ENCODE results near the gene ZSCAN9.
A peak's percentile ranks its signal among the peaks of the same experiment; 100 is the strongest.

Gene ZSCAN9

DNA sequence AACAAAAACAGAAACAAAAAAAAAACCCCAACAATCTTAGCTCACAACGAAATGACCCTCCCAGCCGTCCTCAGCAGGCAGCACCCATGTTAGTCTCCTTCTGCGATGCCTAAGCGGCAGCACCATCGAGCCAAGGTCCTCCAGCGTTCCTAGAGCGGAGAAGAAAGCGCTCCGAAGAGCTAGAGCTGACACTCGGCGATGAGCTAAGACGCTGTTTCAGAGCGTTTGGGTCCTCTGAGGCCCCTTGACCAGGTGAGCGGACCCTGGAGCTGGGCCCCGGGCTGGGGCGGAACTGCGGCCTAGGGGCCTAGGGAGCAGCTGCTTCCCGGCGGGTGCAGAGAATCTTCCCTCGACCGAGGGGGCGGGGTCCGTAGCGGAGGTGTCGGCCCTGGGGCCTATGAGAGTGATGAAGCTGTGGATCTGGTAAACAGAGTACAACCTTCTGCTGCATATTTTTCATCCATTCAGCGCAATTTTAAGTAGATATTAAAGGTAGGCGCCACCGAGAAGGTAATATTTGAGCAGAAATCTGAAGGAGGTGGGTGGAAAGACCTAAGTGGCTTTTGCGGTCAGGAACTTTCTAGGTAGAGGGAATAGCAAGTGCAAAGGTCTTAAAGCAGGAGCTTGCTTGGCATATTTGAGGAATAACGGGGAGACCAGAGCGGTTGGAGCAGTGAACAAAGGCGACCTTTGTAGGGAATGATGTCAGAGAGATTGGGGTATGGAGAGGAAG lies 42.1 kb downstream of the ZSCAN9 start, which contains the start of gene ZSCAN26:
ZSCAN26 (plus strand) TSS at position 182 of the 733 bp plus-strand sequence. CDS start 4,777 bp downstream, outside the sequence.
- peak; percentile 93 for DNase-seq (ENCODE audit: low spot score)

DNA sequence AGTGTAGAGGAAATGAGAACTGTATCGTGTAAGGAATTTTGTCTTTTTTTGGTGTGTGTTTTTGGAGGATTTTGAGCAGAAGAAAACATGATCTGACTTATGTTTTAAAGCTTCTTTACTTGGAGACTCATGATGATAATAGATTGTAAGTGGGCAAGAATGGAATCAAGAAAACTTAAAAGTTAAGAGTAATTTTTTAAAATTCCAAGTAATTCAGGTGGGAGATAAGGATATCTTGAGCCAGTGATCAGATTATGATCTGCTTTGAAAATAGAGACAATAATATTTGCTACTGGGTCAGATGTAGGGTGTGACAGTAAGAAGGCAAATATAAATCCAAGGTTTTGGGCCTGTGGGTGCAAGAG lies 42.6 kb downstream of the ZSCAN9 start:
- no peak for DNase-seq (ENCODE audit: low spot score)

DNA sequence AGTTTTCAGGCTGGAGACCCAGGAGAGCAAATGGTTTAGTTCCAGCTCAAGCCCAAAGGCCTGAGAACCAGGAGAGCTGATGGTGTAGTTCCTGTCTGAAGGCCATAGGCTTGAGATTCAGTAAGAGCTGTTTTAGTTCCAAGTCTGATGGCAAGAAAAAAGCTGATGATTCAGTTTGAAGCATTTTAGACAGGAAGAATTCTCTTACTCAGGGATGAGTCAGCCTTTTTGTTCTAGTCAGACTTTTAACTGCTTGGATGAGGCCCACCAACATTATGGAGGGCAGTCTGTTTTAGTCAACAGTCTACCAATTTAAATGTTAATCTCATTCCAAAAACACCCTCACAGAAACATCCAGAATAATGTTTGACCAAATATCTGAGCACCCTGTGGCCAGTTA lies 44.4 kb downstream of the ZSCAN9 start:
- DNase-seq (ENCODE audit: low spot score) = no peak

DNA sequence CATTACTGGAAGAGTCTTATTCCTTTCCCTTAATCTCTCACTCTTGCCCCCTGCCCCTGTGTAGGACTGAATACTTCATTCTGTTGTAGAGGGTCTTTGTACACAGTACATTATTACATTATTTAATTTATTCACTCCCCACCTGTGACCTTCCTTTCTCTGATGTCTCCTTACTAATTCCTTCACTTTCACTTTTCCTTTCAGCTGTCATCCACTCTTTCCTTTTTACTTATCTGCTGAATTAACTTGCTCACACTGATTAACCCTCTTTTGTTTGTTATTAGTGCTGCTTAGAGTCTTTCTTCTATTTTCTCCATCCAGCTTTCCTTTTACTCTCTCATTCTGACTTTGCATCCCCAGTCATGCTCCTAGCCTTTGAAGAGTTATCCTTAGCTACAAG lies 49.8 kb downstream of the ZSCAN9 start:
- no peak for DNase-seq (ENCODE audit: low spot score)

DNA sequence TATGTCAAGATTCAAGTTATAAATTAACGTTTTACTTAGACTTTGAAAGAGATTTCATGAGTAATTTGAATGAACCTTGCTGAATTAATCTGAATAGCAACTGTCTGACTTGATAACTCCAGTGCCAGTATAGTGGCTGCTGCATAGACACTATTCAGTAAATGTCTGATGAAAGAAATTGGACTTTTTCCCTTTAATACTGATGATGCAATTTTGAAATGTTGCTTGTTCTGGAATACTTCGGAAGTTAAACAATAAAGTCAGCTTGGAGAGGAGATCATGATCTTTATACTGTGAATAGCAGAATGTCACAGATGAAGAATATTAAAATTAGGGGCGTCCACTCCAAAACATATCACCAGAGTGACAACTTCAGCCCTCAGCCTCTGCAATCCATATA lies 52.7 kb downstream of the ZSCAN9 start:
- DNase-seq (ENCODE audit: low spot score) = no peak

DNA sequence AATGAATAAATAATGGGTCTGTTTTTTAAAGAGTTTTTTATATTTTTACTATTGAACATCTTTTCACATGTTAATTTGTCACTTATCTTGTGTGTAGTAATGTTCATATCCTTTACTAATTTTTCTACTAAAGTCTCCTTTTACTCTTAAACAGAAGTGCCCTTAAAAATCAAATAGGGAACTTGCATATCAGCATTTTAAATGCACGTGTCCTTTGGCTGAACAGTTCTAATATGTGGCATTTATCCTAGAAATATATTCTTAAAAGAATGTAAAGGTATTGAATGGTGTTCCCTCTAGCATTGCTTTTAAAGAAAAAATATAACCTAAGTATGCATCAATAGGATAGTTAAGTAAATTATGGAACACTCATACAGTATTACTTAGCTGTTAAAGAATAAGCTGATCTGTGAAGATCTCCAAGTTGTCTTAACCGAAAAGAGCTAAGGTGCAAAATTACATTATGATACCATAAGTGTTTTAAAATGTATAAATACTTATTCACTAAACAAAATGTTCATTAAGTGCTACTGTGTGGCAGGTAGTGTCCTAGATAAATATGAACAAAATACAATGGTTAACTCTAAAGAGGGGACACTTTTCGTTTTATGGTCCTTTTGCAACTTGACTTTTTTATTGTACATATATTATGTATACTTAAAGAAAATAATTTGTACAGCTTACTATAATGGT lies 55.7 kb downstream of the ZSCAN9 start:
- DNase-seq (ENCODE audit: low spot score) = no peak

DNA sequence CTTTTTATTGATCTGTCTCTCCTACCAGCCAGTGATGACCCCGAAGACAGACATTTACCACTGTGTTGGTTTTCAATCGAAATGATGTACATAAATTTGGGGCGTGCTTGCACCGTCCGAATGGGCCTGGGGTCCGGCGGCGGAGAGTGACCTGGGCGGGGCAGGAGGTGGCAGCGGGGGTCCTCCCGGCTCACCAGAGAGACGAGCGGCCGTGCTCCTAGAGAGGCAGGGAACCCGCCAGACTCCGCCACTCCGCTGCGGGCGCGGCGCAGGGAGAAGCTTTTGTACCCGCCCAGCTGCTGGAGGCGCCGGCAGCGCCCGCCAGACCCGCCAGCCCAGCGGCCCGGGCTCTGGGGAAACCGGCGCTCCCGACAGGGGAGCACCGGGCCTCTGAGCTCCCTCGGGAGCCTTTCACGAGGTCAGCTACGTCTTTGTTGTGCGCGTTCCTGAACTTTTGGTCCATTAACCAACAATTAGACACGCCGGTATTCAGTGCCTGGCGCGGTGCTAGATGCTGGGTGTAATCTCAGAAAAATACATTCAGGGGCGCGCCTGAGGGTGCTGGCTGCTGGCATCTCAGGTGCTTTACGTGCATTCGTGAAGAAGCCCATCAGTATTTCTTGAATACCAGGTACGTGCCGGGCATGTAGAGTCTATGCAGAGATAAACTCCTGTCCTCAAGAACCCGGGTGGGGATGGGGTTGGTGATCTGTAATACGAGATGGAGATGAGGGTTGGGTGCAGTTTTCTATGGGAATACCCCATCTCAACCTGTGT lies 56.4 kb downstream of the ZSCAN9 start, which contains the start of gene PGBD1:
PGBD1 (plus strand) TSS at position 285 of the 777 bp plus-strand sequence. CDS start 2,242 bp downstream, outside the sequence.
- peak; percentile 73 for DNase-seq (ENCODE audit: low spot score)

DNA sequence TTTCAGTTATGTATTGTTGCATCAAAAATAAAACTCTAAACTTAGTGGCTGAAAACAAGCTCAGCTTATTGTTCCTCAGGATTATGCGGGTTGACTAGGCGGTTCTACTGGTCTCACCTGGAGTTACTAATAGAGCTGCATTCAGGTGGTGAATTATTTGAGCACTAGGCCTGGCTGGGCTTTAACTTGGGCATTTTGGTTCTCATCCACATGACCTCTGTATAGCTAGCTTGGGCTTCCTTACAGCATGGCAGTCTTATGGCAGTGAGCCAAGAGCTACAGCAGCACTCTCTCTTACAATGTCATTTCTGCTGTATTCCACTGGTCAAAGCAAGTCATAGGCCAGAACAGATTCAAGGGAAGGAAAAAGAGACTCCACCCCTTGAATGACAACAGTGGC lies 57.9 kb downstream of the ZSCAN9 start:
- DNase-seq (ENCODE audit: low spot score) = no peak

Data from NAMALWA (cell line).